22Rv1 (cell line): Measurements from ENCODE around the gene CLEC16A.

ENCODE experiments used
- H3K27ac ChIP-seq: fragments of 450-650 bp; 2 replicates; pipeline ENCODE4 v1.5.1; 2017
- CTCF ChIP-seq: fragments of 450-650 bp; IDR thresholded peaks from 2 replicates; pipeline ENCODE4 v1.5.1; 2017; ENCODE audit warnings: mild to moderate bottlenecking
- ZFX ChIP-seq: fragments of 450-650 bp; IDR thresholded peaks from 2 replicates; pipeline ENCODE4 v1.6.1; 2017; ENCODE audit warnings: antibody characterized with exemption, borderline replicate concordance

CLEC16A gene

GRCh38 chr16:10932959-10933710, 11.2 kb upstream of the CLEC16A start:
- TF ChIP-seq ZFX = no peak
- no peak for TF ChIP-seq CTCF

GRCh38 chr16:10933865-10934264, 10.5 kb upstream of the CLEC16A start:
- H3K27ac ChIP-seq = no peak overlapping the region
- no peak for TF ChIP-seq ZFX
- TF ChIP-seq CTCF = no peak

More at GRCh38 chr16:10932959-10933710, 11.2 kb upstream of the CLEC16A start:
- no peak overlapping the region for H3K27ac ChIP-seq

GRCh38 chr16:10934325-10935107, 9.8 kb upstream of the CLEC16A start:
- no peak overlapping the region for H3K27ac ChIP-seq
- no peak for TF ChIP-seq ZFX
- no peak for TF ChIP-seq CTCF

- TF ChIP-seq CTCF (no peak), ZFX (no peak)
- H3K27ac ChIP-seq = no peak overlapping the region
Measured at GRCh38 chr16:10935226-10935915, 9.0 kb upstream of the CLEC16A start.

- no peak for TF ChIP-seq ZFX
- TF ChIP-seq CTCF = no peak
- H3K27ac ChIP-seq = no peak overlapping the region
Measured at GRCh38 chr16:10936272-10936984, 7.9 kb upstream of the CLEC16A start.

- TF ChIP-seq CTCF (no peak), ZFX (no peak)
- no peak overlapping the region for H3K27ac ChIP-seq
Measured at GRCh38 chr16:10937068-10937859, 7.1 kb upstream of the CLEC16A start.
